GM19397 (cell line): Measurements from ENCODE around the gene TM9SF2.
"Not testable (repeated sequence)": the region's sequence is repeated elsewhere in the genome, so short reads cannot be mapped to it uniquely, and the experiment has no call there.

Experiments
- ATAC-seq: cut with Tn5 transposase; IDR thresholded peaks from one replicate; pipeline ENCODE4 v1.9.1; 2021; ENCODE audit warnings: mild to moderate bottlenecking, moderate library complexity; ENCODE audit not compliant: unreplicated experiment

TM9SF2 gene, protein sequence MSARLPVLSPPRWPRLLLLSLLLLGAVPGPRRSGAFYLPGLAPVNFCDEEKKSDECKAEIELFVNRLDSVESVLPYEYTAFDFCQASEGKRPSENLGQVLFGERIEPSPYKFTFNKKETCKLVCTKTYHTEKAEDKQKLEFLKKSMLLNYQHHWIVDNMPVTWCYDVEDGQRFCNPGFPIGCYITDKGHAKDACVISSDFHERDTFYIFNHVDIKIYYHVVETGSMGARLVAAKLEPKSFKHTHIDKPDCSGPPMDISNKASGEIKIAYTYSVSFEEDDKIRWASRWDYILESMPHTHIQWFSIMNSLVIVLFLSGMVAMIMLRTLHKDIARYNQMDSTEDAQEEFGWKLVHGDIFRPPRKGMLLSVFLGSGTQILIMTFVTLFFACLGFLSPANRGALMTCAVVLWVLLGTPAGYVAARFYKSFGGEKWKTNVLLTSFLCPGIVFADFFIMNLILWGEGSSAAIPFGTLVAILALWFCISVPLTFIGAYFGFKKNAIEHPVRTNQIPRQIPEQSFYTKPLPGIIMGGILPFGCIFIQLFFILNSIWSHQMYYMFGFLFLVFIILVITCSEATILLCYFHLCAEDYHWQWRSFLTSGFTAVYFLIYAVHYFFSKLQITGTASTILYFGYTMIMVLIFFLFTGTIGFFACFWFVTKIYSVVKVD

DNA sequence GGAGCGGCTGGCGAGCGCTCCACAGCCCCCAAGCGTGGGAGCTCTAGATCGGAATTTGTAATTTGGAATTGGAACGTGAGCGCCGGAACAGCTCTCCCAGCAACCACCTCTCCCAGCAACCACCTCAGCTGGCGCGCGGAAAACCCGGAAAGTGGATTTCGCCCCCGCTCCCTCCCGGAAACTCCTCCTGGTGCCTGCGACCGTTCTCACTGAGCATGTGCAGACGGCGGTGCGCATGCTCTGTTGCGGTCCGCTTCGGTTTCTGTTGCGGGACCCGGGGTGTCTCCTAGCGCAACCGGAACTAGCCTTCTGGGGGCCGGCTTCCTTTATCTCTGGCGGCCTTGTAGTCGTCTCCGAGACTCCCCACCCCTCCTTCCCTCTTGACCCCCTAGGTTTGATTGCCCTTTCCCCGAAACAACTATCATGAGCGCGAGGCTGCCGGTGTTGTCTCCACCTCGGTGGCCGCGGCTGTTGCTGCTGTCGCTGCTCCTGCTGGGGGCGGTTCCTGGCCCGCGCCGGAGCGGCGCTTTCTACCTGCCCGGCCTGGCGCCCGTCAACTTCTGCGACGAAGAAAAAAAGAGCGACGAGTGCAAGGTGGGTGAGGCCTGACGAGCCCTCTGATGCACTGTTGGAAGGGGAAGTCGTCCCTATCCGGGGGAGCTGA lies at the start of gene TM9SF2:
Gene TM9SF2 (plus strand): TSS at position 289 of the 664 bp plus-strand sequence. CDS start 135 bp downstream, at position 424.
- peak; percentile 67 for ATAC-seq

DNA sequence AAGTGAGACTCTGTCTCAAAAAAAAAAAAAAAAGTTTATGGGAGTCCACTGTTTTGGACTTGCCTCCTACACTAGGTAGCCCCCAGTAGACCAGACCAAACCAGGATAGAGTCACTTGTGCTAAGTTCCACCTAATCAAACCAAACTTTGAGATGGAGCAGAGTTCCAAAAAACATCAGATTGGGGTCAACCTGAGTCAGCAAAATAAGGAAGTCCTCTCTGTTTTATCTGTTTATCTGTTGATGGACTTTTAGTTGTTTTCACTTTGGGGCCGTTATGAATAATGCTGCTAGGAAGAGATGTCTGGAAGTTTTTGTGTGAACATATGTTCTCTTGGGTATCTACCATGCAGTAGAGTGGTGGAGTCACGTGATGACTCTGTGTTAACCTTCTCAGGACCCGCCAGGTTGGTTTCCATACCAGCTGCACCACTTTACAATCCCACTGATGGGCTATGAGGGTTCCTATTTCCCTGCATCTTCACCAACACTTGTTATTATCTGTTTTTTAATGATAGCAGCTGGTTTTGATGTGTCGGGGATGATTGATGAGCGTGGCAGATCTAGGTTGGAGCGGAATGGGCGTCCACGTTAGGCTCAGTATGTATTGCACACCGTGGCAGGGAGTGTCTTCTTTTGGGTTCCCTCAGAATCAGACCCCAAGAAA lies 46.6 kb upstream of the TM9SF2 start:
- no peak for ATAC-seq

DNA sequence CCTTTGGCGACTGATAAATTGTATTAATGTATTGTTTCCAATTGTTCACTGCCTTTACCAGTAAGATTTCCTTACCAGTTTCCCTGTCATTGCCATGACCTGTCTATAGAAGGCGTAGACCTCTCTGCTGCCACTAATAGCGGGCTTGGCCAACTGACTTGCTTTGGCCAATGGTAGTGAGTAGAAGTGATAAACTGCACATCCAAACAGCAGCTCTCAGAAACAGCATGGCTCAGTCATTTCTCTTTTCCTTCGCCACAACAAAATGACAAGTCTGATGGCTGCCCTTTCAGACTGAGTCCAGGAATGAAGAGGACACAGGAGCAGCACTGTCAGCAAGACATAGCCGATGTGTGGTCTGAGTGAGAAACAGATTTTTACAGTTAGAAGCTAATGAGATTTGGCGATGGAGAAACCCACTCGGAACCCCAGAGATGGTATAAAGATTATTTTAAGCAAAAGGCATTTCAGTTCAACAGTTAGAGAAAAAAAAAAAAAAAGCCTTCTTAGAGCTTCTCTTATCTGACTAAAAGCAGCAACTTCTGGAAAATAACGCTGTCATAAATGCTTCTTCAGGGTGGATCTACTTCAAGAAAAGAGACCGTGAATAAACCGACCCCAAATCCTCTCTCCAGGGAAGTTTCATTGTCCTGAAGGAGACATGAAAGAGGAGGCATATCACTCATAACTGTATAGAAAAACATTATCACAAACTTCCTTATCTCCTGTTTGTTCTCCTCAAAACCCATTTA lies 42.0 kb upstream of the TM9SF2 start:
- no peak for ATAC-seq

DNA sequence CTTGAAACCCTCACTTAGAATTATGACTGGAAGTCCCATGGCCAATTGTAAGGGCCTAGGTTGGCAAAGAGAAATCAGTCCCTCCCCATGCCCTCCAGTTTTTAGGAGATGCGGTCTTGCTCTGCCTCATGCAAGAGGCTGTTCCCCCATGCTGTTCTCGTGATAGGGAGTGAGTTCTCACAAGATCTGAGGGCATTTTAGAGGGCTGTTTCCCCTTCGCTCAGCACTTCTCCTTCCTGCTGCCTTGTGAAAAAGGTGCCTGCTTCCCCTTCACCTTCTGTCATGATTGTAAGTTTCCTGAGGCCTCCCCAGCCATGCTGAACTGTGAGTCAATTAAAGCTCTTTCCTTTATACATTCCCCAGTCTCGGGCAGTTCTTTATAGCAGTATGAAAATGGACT lies 40.5 kb upstream of the TM9SF2 start:
- ATAC-seq: not testable (repeated sequence)

DNA sequence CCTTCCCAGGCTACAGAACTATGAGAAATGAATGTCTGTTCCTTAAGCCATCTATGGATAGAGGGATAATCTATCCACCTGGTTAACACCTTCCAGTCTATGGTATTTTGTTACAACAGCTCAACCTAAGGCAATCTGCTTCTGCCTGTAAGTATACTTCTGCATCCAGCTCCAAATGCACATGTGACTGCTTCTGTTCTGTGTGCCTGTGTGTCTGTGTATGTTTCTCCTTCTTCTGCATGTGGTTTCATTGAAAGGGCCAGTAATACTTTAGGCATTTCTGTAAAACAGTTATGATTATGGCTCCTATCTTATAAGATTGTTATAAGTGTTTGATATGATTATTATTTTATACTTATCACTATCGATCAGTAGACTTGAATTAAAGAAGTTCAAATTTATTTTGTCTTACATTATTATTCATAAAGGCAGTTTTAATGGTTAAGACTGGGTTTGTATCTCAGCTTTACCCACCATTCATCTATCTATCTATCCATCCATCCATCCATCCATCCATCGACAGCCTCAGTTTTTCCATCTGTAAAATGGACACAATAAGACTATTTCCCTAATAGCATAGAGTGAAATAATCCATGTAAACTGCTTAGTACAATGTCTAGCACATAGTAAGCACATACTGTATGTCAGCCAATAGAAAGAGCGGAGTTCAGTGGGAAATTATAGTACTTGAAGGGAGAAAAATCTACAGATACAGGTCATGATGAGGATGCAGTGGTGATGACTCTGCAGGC lies 37.5 kb upstream of the TM9SF2 start:
- ATAC-seq: no peak

DNA sequence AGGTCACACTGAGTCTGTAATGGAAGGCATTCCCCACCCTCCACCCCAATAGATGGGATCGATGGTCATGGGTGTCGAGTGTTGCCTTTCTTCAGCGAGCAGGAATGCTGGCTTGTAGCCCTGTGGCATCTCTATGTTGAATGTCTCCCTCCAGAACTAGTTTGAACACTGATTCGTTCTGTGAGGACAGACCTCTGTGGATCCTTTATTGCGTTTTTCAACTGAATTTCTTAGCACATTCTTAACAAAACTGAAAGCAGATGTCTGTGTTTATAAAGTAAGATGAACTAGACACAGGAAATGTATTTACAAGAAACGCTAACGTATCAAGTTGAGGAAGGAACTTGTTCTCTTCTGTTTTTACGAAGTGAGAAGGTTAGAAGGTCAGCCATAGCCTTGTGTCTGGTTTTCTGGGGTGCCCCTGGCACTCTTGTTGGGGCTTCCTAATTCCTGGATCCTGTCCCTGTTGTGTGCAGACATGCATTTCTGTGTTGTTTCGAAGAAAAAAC lies 36.8 kb upstream of the TM9SF2 start:
- ATAC-seq: no peak

DNA sequence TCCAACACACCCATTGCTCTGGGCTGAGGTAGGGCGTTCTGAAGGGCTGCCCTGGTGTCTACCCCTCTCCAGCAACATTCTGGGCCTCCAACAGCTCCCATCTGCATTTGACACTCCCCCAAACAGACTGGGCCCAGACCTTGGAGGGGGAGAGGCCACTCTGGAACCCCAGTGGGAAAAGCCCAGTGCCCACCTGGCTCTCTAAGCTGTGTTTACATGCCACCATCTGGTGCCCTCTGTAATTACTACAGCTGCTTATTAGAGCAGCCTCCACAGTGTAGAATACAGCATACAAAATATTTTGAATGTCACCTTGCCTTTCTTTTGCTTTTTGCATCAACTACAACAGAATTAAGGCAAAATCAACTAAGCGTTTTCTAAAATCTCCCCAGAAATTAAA lies 35.8 kb upstream of the TM9SF2 start:
- ATAC-seq: no peak

DNA sequence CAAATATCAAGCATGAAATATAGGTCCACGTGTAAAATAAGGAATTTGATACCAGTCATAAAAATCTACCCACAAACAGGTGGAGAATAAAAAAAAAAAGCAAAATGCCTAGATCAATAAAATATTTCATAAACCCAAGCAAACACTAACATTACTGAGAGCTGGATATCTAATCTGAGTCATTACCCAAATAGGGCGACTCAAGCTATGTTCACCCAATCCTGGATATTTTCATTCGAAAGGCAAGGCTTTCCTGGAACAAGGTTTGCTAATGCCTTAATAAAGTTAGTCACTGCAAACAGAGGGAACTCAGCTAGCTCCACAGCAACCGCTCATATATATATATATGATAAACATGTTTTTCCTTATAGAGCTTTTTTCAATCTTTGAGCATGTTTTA lies 33.5 kb upstream of the TM9SF2 start:
- no peak for ATAC-seq

DNA sequence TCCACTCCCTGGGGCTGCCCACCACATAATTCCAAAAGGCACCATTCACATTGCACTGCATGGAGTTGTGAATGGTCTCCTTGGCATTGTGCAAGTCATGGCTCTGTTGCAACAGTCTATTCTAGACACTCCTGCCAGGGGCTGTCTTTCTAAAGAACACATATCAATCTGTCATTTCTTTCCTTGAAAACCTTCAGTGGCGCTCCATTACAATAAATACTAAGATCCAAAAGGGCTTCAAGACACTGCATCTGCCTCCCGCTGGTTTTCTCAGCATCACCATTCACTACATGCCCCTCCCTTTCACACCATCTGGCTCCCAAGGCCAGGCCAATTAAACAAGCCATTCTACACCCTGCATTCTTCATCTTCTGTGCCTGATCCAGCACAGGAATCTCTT lies 32.2 kb upstream of the TM9SF2 start:
- no peak for ATAC-seq

DNA sequence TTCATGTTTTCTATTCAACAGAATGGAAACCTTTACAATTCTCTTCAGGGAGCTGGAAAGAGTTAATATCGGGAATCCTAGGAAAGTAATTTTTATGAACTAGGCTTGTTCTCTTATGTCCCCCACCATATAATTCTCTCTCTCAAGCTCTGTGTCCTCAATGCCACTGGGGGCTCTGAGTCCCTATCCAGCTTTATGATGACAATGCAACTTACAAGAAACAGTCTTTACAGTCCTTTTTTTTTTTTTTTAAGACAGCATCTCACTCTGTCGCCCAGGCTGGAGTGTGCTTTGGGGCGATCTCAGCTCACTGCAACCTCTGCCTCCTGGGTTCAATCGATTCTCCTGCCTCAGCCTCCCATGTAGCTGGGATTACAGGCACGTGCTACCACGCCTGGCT lies 31.2 kb upstream of the TM9SF2 start:
- ATAC-seq: no peak

DNA sequence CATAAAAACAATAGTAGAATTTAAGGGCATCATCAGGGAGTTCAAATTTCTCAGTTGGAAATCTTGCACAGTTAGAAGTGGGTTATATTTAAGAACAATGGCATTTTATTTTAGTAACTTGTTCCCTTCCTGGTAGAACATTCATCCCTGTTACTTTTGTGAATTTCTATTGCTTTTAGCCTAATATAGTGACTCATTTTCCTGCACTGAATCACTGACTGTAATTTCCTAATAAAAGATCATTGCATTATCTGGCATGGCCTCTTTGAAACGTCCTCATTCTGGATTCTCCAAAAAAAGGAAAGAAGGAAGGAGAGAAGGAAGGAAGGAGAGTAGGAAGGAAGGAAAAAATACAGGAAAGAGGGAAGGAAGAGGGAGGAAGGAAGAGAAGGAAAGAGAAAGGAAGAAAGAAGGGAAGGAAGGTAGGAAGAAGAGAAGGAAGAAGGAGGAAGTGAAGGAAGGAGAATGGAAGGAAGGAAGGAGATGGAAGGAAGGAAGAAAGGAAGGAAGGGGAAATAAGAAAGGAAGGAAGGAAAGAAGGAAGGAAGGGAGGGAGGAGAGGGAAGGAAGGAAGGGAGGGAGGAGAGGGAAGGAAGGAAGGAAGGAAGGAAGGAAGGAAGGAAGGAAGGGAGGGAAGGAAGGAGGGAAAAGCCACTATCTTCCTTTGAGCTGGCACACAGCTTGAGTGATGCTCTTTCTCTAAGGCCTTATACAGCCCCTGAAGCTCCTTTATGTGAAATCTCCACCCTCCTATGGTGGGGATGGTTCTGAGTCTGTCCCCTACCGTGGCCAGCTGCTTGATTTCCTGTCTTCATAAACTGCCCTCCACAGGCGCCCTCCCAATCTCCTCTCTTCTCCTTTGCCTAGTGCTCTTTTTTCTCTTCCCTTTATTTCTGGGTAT lies 29.8 kb upstream of the TM9SF2 start:
- no peak for ATAC-seq

DNA sequence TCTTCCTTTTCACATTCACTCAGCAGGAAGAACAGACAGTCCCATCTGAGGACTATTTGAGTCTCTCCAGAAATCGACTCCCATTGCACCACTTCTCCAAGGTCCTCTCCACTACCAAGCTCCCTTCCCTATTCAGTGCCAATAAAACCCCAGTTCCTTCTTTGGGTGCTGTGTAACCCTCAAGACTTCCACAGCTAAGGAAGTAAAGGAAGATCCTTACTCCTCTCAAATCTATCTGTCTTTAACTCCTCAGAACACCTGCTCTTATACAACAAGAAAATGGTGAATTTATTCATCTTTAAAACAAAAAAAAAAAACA lies 29.2 kb upstream of the TM9SF2 start:
- no peak for ATAC-seq

DNA sequence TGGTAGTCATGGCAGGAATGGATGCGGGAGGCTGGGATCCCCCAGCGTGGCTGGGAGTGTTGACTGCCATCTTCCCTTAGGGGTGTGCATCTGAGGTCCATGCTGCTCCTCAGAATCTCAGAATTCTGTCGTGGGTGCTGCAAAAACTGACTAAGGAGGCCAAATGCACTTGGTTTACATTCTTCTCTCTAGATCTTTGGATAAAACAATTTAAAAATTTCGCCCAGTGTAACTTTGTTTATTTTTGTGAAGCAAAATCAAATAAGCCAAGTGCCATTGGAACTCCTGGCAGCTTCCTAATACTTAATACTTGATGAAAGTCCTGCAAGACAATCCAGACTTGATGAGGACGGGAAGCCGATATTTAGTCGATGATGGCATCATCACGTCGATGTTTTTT lies 27.8 kb upstream of the TM9SF2 start:
- ATAC-seq: no peak

DNA sequence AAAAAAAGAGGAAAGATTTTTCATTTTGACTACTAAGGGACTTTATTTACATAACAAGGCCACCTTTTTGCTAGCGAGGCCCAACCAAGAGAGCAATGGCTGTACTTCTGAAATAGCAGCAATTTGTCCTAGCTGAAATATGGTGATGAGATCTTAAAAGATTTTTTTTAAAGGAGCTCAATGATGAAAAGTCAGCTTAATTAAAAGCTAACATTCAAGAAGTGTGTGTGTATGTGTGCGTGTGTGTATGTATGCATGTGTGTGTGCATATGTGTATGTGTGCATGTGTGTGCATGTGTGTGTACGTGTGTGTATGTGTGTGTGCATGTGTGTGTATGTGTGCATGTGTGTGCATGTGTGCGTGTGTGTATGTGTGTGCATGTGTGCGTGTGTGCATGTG lies 24.6 kb upstream of the TM9SF2 start:
- ATAC-seq: no peak

DNA sequence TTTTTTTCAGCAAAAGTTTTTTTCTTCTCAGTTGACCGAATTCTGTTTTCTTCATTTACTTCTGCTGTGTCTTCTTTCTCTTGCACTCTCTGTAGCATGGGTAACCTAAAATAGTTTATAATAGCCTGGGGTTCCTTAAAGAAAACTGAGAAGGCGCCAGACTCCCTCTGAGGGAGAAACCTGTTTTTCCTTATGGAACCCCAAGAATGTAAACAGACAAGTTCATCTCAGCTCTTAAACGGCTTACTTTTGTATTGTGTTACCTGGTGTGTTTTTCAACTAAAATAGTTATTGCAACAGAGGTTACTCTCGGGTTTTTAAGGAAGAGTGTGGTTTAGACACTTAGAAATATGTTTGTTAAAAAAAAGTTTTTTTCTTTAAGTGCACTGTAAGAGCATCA lies 23.8 kb upstream of the TM9SF2 start:
- no peak for ATAC-seq

DNA sequence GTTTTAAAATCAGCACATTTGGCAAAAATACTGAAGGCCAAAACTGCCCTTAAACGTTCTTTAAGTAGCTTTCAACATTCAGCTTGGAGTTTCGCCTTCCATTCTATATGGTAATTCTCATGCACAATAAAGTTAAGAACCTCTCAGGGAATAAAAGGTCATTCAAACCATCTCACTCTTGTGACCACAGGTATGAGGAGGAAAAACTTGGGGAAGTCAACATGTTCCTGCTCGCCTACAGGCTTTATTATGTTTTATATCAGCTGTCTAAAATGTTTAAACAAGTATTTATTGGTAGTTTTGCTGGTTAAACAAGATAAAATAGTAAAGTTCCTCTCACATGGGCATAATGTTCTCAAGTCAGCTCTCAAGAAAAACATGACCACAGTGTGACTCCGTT lies 19.9 kb upstream of the TM9SF2 start:
- ATAC-seq: no peak

DNA sequence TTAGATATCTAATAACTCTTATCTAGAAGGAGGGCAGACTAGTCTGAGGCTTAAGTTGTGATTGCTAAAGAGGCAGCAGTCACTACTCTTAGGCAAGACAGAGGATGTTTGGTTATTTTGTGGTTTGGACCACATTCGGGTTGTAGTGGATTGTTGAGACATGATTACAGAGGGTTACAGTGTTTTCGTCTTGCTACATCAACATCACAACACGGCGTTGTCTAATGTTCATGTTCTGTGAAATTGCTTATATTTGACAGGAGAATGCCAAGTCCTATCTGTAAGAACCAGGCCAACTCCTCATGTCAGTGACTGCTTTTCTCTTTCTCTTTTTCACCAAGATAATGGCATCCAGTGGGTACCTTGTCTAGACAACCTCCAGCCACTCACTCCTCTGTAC lies 16.8 kb upstream of the TM9SF2 start:
- ATAC-seq: no peak

DNA sequence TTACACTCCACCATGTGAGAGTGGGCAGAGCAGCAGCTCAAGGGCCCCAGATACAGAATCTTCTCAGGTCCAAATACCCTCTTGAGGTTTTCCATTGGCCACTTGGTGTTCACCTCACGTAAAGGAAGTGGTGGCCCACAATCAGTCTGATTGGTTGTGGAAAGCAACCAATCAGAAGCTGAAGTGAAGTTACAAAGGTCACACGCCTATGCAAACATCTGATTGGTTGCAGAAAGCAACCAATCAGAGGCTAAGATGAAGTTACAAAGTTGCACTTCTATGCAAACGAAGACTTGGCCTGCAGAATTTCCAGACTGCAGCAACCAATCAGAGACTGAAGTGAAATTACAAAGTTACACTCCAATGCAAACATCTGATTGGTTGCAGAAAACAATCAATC lies 14.3 kb upstream of the TM9SF2 start:
- ATAC-seq: no peak

DNA sequence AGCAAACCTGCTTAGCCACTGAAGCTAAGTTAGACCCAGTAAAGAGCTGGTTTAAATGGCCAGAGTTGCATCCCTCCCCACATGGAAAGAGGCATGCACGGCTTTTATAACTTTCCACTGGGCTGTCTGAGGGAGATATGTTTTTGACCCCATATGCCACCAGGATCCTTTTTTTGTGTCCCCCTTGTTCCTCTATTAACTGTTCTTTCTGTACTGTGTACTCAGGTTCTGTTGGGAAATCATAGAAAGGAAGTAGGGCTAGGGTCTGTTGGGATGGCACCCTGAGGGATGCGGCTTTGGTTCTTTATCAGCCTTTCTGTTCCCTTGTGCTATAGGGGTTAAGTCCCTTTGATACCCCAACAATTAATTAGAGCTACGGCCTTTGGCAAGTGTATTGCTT lies 12.2 kb upstream of the TM9SF2 start:
- ATAC-seq: no peak
